ENCODE results near the gene PAX6. TPM values are rescaled to one million over a fixed set of nuclear protein-coding genes. Genes with fewer than 3 reads are reported as not detected.

Gene PAX6
- 7.5 and 7.6 TPM in 2 replicates for total RNA-seq
- long read RNA-seq, full-length matches to known transcripts = 9 of 11 reads
- long read RNA-seq, partial matches to known transcripts = 1 of 11 reads
- long read RNA-seq, other reads (novel, unspliced or antisense) = 1 of 11 reads

DNA sequence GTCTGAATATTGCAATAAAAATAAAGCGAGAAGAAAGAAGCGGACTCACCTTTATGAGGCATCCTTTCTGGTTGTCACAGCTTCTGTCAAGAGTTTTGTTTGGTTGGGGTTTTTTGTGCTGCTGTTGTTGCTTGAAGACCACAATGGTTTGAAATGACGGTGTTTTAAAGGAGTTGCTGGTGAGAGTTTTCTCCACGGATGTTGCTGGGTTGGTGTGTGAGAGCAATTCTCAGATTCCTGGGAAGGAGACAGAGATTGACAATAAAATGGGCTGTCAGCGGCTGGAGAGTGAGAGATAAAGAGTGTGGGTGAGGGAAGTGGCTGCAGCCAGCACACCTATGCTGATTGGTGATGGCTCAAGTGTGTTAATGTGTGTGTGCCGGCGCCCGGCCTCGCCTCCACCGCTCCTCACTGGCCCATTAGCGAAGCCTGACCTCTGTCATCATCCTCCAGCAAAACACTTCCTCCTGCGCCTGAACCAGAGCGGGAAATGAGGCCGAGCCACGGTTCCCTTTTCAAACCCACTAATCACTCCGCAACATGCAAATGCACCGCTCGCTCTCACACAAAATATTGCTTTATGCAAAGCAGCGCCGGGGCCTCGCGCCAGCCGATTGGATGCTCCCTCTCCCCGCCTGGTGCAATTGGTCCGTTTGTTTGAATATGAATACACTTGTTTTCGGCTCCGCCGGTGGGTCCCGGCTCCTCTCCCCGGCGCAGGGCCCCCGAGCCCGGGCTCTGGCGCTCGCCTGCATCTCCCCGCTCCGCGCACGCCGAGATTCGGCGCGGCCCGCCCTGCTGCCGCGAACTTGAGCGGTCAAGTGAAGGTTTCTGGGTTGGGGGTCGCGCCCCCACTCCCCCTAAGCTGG lies at the start of gene PAX6:
TSS of gene PAX6 (minus strand) at position 544 of the 869 bp plus-strand sequence. CDS start 4,911 bp downstream, outside the sequence.
- H3K27me3 Mint-ChIP-seq = peaks cover 85% of the 10 kb centered on the region
- no peak for DNase-seq (ENCODE audit: low spot score, unreplicated experiment)
- TF ChIP-seq, protein P1, sequence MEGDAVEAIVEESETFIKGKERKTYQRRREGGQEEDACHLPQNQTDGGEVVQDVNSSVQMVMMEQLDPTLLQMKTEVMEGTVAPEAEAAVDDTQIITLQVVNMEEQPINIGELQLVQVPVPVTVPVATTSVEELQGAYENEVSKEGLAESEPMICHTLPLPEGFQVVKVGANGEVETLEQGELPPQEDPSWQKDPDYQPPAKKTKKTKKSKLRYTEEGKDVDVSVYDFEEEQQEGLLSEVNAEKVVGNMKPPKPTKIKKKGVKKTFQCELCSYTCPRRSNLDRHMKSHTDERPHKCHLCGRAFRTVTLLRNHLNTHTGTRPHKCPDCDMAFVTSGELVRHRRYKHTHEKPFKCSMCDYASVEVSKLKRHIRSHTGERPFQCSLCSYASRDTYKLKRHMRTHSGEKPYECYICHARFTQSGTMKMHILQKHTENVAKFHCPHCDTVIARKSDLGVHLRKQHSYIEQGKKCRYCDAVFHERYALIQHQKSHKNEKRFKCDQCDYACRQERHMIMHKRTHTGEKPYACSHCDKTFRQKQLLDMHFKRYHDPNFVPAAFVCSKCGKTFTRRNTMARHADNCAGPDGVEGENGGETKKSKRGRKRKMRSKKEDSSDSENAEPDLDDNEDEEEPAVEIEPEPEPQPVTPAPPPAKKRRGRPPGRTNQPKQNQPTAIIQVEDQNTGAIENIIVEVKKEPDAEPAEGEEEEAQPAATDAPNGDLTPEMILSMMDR (IDR thresholded peaks at IDR 0.05; ENCODE audit: unreplicated experiment) = no peak

DNA sequence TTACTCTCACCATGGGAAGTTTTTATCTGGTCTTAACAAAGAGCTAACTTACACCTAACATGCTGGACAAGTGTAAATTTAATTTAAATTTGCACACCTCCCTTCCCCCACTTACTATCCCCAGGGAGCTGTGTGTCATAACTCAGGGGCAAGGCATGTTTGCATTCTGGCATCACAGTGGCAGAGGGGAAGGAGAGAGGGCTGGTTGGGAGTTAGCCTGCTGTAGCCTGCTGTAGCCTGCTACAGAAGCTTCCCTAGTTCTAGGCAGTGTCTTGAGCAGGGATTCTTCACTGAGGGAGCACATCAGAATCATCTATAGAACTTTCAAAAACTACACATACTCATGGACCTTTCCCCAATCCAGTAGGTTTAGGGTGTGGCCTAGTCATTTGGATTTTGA lies 49.3 kb upstream of the PAX6 start:
- no peaks in the 10 kb centered on the region for H3K4me1 Mint-ChIP-seq (ENCODE audit: low read depth)
- H3K4me3 Mint-ChIP-seq (ENCODE audit: low read depth) = no peak overlapping the region
- TF ChIP-seq, protein P1 (IDR thresholded peaks at IDR 0.05; ENCODE audit: unreplicated experiment) = no peak
- H3K36me3 Mint-ChIP-seq (ENCODE audit: insufficient read depth) = no peaks in the 10 kb centered on the region
- no peak overlapping the region for H3K27ac Mint-ChIP-seq
- H3K9me3 Mint-ChIP-seq (ENCODE audit: low read depth) = peaks cover 6% of the 10 kb centered on the region
- no peak for DNase-seq (ENCODE audit: low spot score, unreplicated experiment)
- peaks cover 28% of the 10 kb centered on the region for H3K27me3 Mint-ChIP-seq

More for the DNA sequence above, at the start of gene PAX6:
- no peaks in the 10 kb centered on the region for H3K9me3 Mint-ChIP-seq (ENCODE audit: low read depth)
- H3K36me3 Mint-ChIP-seq (ENCODE audit: insufficient read depth) = no peaks in the 10 kb centered on the region
- H3K4me3 Mint-ChIP-seq (ENCODE audit: low read depth) = peak within 1 kb of the TSS; percentile 54
- H3K4me1 Mint-ChIP-seq (ENCODE audit: low read depth) = peaks cover 17% of the 10 kb centered on the region
- peak within 1 kb of the TSS; percentile 66 for H3K27ac Mint-ChIP-seq

DNA sequence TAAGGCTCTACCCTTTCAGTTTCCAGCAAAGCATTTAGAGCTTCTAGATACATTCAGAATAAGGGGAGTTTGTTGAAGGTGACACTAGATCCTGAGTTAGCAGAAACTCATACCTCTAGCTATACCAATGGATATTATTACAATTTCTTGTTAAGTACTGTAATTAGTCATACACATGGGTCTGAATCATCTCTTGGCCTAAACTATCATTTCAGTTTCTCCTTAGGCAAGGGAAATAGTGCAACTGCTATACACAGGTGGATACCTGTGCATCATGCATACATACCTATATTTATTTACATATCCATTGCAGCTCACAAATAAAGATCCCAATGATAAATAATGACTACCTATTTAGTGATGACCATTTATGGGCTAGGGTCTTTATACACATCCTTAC lies 45.1 kb upstream of the PAX6 start:
- DNase-seq (ENCODE audit: low spot score, unreplicated experiment) = no peak
- Mint-ChIP-seq H3K27ac (no peak overlapping the region), H3K4me3 (ENCODE audit: low read depth) (no peak overlapping the region), H3K36me3 (ENCODE audit: insufficient read depth) (no peaks in the 10 kb centered on the region), H3K27me3 (peaks cover 7% of the 10 kb centered on the region), H3K4me1 (ENCODE audit: low read depth) (no peaks in the 10 kb centered on the region), H3K9me3 (ENCODE audit: low read depth) (no peaks in the 10 kb centered on the region)
- TF ChIP-seq, protein P1 (IDR thresholded peaks at IDR 0.05; ENCODE audit: unreplicated experiment) = no peak

DNA sequence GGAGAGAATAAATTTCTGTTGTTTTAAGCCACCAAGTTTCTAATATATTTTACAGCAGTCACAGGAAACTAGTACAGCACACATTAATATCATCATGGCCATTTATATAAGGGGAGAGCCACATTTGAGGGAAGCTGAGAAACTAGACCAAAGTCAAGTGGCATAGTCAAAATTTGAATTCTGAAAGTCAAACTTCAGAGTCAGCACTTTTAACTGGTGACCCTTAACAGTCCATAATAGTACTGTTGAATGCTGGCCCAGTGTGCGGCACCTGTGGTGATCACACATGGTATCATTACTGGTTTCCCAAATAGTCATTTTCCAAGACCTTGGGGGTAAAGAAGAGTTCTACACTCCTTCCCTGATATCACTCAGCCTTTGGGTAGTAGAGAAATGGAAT lies 44.3 kb upstream of the PAX6 start:
- H3K36me3 Mint-ChIP-seq (ENCODE audit: insufficient read depth) = no peaks in the 10 kb centered on the region
- no peak for DNase-seq (ENCODE audit: low spot score, unreplicated experiment)
- H3K9me3 Mint-ChIP-seq (ENCODE audit: low read depth) = no peaks in the 10 kb centered on the region
- H3K27me3 Mint-ChIP-seq = peaks cover 8% of the 10 kb centered on the region
- no peak overlapping the region for H3K27ac Mint-ChIP-seq
- H3K4me3 Mint-ChIP-seq (ENCODE audit: low read depth) = no peak overlapping the region
- H3K4me1 Mint-ChIP-seq (ENCODE audit: low read depth) = no peaks in the 10 kb centered on the region
- TF ChIP-seq, protein P1 (IDR thresholded peaks at IDR 0.05; ENCODE audit: unreplicated experiment) = no peak

DNA sequence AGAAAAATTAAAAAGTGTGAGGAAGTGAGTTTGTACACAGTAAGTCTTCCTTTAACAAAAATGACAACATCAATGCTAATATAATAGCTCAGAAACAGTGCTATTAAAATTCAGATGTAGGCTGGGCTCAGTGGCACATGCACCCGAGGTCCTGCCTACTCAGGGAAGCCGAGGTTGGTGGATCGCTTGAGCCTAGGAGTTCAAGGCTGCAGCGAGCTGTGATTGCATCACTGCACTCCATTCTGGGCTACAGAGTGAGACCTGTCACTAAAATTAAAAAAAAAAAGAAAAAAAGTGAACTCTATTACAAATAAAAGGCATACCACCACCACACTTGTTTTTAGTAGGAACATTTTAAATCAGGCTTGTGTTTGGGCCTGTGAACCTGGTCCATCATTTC lies 39.2 kb upstream of the PAX6 start:
- H3K27me3 Mint-ChIP-seq = peaks cover 10% of the 10 kb centered on the region
- H3K4me3 Mint-ChIP-seq (ENCODE audit: low read depth) = no peak overlapping the region
- peaks cover 2% of the 10 kb centered on the region for H3K4me1 Mint-ChIP-seq (ENCODE audit: low read depth)
- DNase-seq (ENCODE audit: low spot score, unreplicated experiment) = no peak
- no peaks in the 10 kb centered on the region for H3K9me3 Mint-ChIP-seq (ENCODE audit: low read depth)
- TF ChIP-seq, protein P1 (IDR thresholded peaks at IDR 0.05; ENCODE audit: unreplicated experiment) = no peak
- no peaks in the 10 kb centered on the region for H3K36me3 Mint-ChIP-seq (ENCODE audit: insufficient read depth)
- H3K27ac Mint-ChIP-seq = no peak overlapping the region

All from progenitor cell of endocrine pancreas (in vitro differentiated cells).